Astrocyte (in vitro differentiated cells and primary cell): ENCODE measurements around the gene CFAP206. TPM values are rescaled to one million over a fixed set of nuclear protein-coding genes. Genes with fewer than 3 reads are reported as not detected.
A peak's percentile ranks its signal among the peaks of the same experiment; 100 is the strongest.

Experiments used
- DNase-seq: peaks from one replicate; pipeline ENCODE4 v3.0.0-alpha.2; 2010; ENCODE audit warnings: low read depth
- FAIRE-seq: peaks from 2 replicates; lab custom pipeline; 2011; peaks lifted over from hg19 to GRCh38; lab: Jason Lieb, UNC
- H2AFZ ChIP-seq: 2 replicates; pipeline ENCODE4 v1.6.0; 2012; ENCODE audit warnings: low read depth, low read length, inconsistent platforms
- H3K27ac ChIP-seq: 2 replicates; pipeline ENCODE4 v1.5.1; 2011; ENCODE audit warnings: low read depth, low read length, inconsistent platforms
- H3K27me3 ChIP-seq: 2 replicates; pipeline ENCODE4 v1.6.0; 2011; ENCODE audit warnings: low read length, inconsistent platforms; ENCODE audit not compliant: insufficient read depth
- H3K36me3 ChIP-seq: 2 replicates; pipeline ENCODE4 v1.5.1; 2011; ENCODE audit warnings: low read length, inconsistent platforms; ENCODE audit not compliant: insufficient read depth
- H3K4me1 ChIP-seq: 2 replicates; pipeline ENCODE4 v1.5.1; 2011; ENCODE audit warnings: low read length, inconsistent platforms; ENCODE audit not compliant: insufficient read depth
- H3K4me2 ChIP-seq: 2 replicates; pipeline ENCODE4 v1.6.0; 2012; ENCODE audit warnings: low read length, inconsistent platforms
- H3K4me3 ChIP-seq: 2 replicates; pipeline ENCODE4 v1.5.1; 2011; ENCODE audit warnings: low read depth, mild to moderate bottlenecking, low read length, inconsistent platforms; ENCODE audit not compliant: insufficient read depth
- H3K79me2 ChIP-seq: 2 replicates; pipeline ENCODE4 v1.6.0; 2012; ENCODE audit warnings: mild to moderate bottlenecking, low read length, inconsistent platforms; ENCODE audit not compliant: insufficient read depth
- H3K9ac ChIP-seq: 2 replicates; pipeline ENCODE4 v1.6.0; 2012; ENCODE audit warnings: mild to moderate bottlenecking, low read length, inconsistent platforms
- H3K9me3 ChIP-seq: 2 replicates; pipeline ENCODE4 v1.5.1; 2012; ENCODE audit warnings: low read depth, mild to moderate bottlenecking, low read length, inconsistent platforms; ENCODE audit not compliant: insufficient read depth
- H4K20me1 ChIP-seq: 2 replicates; pipeline ENCODE4 v1.6.0; 2012; ENCODE audit warnings: low read length, inconsistent platforms; ENCODE audit not compliant: insufficient read depth
- H3K27ac Mint-ChIP-seq: one replicate; pipeline ENCODE4 v1.8.0; 2021; ENCODE audit warnings: mild to moderate bottlenecking, mixed read lengths; ENCODE audit not compliant: unreplicated experiment
- H3K27me3 Mint-ChIP-seq: one replicate; pipeline ENCODE4 v1.8.0; 2021; ENCODE audit warnings: low read depth, mixed read lengths; ENCODE audit not compliant: unreplicated experiment
- H3K36me3 Mint-ChIP-seq: one replicate; pipeline ENCODE4 v1.8.0; 2021; ENCODE audit warnings: low read depth, mixed read lengths; ENCODE audit not compliant: unreplicated experiment
- H3K4me1 Mint-ChIP-seq: one replicate; pipeline ENCODE4 v1.8.0; 2021; ENCODE audit warnings: low read depth, mixed read lengths; ENCODE audit not compliant: unreplicated experiment
- H3K4me3 Mint-ChIP-seq: one replicate; pipeline ENCODE4 v1.8.0; 2021; ENCODE audit warnings: mild to moderate bottlenecking, moderate library complexity, mixed read lengths; ENCODE audit not compliant: unreplicated experiment
- H3K9me3 Mint-ChIP-seq: one replicate; pipeline ENCODE4 v1.8.0; 2021; ENCODE audit warnings: mild to moderate bottlenecking, mixed read lengths; ENCODE audit not compliant: unreplicated experiment
- CTCF ChIP-seq: IDR thresholded peaks from 2 replicates; pipeline ENCODE4 v1.5.1; 2011; ENCODE audit warnings: low read depth, mild to moderate bottlenecking, inconsistent platforms, low read length, moderate library complexity; ENCODE audit not compliant: insufficient read depth
- EZH2 ChIP-seq: IDR thresholded peaks from 2 replicates; pipeline ENCODE4 v1.6.1; 2012; ENCODE audit warnings: mild to moderate bottlenecking, low read length, inconsistent platforms; ENCODE audit not compliant: insufficient read depth
- total RNA-seq: library from RNA; stranded (reverse); gene quantifications from 2 replicates; pipeline ENCODE4 v1.2.1, GENCODE V29; 2021

CFAP206 gene
- total RNA-seq, 1 donor from 2014 or later: 0.79 TPM

GRCh38 chr6:87481931-87482330, 74.2 kb downstream of the CFAP206 start:
- H3K4me1 ChIP-seq: peaks cover 4% of the 10 kb centered on the region
- H3K36me3 ChIP-seq: peaks cover 5% of the 10 kb centered on the region
- no peak overlapping the region for H3K4me3 Mint-ChIP-seq
- H3K27ac ChIP-seq: no peak overlapping the region
- peaks cover 4% of the 10 kb centered on the region for H3K4me1 Mint-ChIP-seq
- H3K27me3 ChIP-seq: no peaks in the 10 kb centered on the region
- TF ChIP-seq CTCF: no peak
- no peak for TF ChIP-seq EZH2
- peaks cover 34% of the 10 kb centered on the region for H3K36me3 Mint-ChIP-seq
- H3K9ac ChIP-seq: no peak overlapping the region
- peaks cover 20% of the 10 kb centered on the region for H3K9me3 Mint-ChIP-seq
- no peak overlapping the region for H3K4me3 ChIP-seq
- H3K79me2 ChIP-seq: no peaks in the 10 kb centered on the region
- peaks cover 3% of the 10 kb centered on the region for H4K20me1 ChIP-seq
- H3K27ac Mint-ChIP-seq: no peak overlapping the region
- H3K4me2 ChIP-seq: no peak overlapping the region
- H2AFZ ChIP-seq: no peak overlapping the region
- FAIRE-seq: no peak
- DNase-seq: no peak
- no peaks in the 10 kb centered on the region for H3K9me3 ChIP-seq
- H3K27me3 Mint-ChIP-seq: no peaks in the 10 kb centered on the region

GRCh38 chr6:87482366-87482765, 74.6 kb downstream of the CFAP206 start:
- peaks cover 5% of the 10 kb centered on the region for H3K36me3 ChIP-seq
- no peaks in the 10 kb centered on the region for H3K79me2 ChIP-seq
- H3K27me3 ChIP-seq: no peaks in the 10 kb centered on the region
- no peaks in the 10 kb centered on the region for H3K9me3 ChIP-seq
- FAIRE-seq: no peak
- H3K27ac ChIP-seq: no peak overlapping the region
- Mint-ChIP-seq H3K27ac (no peak overlapping the region), H3K36me3 (peaks cover 34% of the 10 kb centered on the region), H3K27me3 (no peaks in the 10 kb centered on the region), H3K4me3 (no peak overlapping the region), H3K4me1 (peaks cover 4% of the 10 kb centered on the region), H3K9me3 (peaks cover 20% of the 10 kb centered on the region)
- peaks cover 4% of the 10 kb centered on the region for H3K4me1 ChIP-seq
- no peak for DNase-seq
- H3K4me3 ChIP-seq: no peak overlapping the region
- no peak overlapping the region for H3K4me2 ChIP-seq
- TF ChIP-seq EZH2: no peak
- TF ChIP-seq CTCF: no peak
- H4K20me1 ChIP-seq: peaks cover 3% of the 10 kb centered on the region
- no peak overlapping the region for H2AFZ ChIP-seq
- H3K9ac ChIP-seq: no peak overlapping the region

GRCh38 chr6:87483929-87484328, 76.2 kb downstream of the CFAP206 start:
- Histone ChIP-seq H3K4me3 (no peak overlapping the region), H3K36me3 (no peaks in the 10 kb centered on the region), H3K4me1 (peaks cover 9% of the 10 kb centered on the region), H2AFZ (no peak overlapping the region), H3K27ac (no peak overlapping the region), H3K9me3 (no peaks in the 10 kb centered on the region), H4K20me1 (no peaks in the 10 kb centered on the region), H3K27me3 (no peaks in the 10 kb centered on the region), H3K4me2 (peak overlapping the region; percentile 50), H3K79me2 (no peaks in the 10 kb centered on the region), H3K9ac (no peak overlapping the region)
- TF ChIP-seq EZH2: no peak
- TF ChIP-seq CTCF: peak; percentile 8
- H3K36me3 Mint-ChIP-seq: peaks cover 24% of the 10 kb centered on the region
- no peaks in the 10 kb centered on the region for H3K27me3 Mint-ChIP-seq
- H3K4me3 Mint-ChIP-seq: no peak overlapping the region
- peaks cover 4% of the 10 kb centered on the region for H3K4me1 Mint-ChIP-seq
- FAIRE-seq (no peak), DNase-seq (peak; percentile 68)
- peak overlapping the region; percentile 91 for H3K27ac Mint-ChIP-seq
- peaks cover 13% of the 10 kb centered on the region for H3K9me3 Mint-ChIP-seq
